HG02642 (cell line): ENCODE results near the gene SLC25A34.

Source experiments
- ATAC-seq: cut with Tn5 transposase; IDR thresholded peaks from one replicate; pipeline ENCODE4 v1.9.1; 2021; ENCODE audit warnings: mild to moderate bottlenecking; ENCODE audit not compliant: unreplicated experiment, poor library complexity

The SLC25A34 gene

DNA sequence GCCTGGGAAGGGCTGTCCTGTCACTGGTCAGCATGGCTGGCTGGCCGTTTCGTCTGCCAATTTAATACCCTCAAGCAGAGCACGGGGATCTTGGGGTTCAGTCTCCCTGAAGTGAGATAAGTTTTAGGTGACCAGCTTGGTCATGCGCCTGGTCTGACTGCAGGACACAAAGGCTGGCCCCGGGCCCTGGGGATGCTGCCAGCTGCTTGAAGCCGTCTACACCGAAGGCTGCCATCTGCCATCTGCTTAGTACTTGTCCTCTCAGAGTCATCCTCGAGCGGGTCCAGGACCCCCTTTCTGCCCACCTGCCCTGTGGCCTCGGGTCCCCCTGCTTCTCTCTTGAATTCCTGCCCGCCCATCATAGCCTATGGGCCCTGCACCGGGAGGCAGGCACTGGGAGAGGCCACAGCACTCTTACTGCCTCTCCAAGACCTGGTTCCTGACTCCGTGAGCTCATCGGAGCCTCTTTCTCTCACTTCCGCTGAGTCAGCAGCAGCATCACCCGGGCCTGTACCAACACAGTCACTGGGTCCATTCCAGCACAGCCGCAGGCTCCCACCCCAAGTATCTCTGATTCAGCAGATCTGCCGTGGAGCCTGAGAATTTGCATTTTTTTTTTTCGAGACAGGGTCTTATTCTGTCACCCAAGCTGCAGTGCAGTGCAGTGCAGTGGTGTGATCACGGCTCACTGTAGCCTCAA is 29.6 kb downstream of the SLC25A34 start:
- no peak for ATAC-seq

DNA sequence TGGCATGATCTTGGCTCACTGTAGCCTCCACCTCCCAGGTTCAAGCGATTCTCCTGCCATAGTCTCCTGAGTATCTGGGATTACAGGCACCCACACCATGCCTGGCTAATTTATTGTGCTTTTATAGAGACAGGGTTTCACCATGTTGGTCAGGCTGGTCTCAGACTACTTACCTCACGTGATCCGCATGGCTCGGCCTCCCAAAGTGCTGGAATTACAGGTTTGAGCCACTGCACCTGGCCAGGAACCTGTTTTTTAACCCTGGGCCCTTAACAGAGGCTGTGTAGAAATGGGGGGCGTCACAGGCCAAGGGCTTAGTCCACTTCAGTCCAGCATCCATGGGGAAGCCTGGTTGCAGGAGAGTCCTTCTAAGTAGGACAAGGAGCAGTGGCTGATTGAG is 31.9 kb downstream of the SLC25A34 start:
- no peak for ATAC-seq

DNA sequence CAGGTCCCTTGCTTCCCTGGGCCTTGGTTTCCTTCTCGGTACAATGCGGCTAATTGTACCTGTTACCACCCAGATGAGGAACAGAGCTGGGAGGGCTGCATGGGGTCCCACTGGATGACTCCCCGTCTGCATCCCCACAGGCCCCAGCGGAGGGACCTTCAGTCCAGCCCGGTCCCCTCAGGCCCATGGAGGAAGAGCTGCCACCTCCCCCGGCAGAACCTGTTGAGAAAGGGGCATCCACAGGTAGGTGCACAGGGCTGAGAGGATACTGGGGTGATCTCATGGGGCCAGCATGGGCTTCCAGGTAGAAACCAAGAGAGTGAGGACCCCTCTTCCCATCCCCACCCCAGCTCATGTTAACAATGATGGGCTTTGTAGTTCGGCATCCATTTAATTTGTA is 32.3 kb downstream of the SLC25A34 start:
- no peak for ATAC-seq

- ATAC-seq, result no peak
Observed at GRCh38 chr1:15770313-15770962, 34.4 kb downstream of the SLC25A34 start.

DNA sequence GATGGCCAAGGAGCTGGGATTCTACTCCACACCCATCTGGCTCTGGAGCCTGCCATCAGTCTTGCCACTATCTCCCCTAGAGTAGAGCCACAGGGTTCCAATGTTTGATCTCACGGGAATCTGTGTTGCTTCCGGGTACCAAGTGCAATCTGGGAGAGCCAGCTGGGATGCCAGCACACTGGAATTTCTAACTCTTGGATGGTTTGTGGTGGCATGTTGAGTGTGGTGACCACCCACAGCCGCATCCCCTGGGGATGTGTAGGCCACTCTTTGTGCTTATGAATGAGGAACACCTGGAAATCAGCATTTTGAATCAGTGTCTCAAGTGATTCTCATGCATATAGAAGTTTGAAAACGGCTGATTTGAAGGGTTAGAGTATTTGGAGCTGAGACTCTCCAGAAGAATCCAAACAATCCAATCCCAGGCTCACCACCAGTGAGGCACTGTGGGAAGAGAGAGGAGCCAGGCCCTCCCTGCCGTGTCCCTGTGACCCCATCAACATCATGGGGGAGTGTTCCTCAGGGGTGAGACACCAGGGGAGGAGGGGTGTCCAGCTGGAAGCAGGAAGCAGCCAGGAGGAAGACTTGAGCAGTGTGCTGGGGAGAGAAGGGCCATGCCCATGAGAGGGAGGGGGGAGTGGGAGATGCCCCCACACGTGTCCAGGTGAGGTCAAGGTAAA is 35.9 kb downstream of the SLC25A34 start:
- no peak for ATAC-seq

- ATAC-seq, result no peak
Observed at GRCh38 chr1:15775706-15776105, 39.6 kb downstream of the SLC25A34 start.

DNA sequence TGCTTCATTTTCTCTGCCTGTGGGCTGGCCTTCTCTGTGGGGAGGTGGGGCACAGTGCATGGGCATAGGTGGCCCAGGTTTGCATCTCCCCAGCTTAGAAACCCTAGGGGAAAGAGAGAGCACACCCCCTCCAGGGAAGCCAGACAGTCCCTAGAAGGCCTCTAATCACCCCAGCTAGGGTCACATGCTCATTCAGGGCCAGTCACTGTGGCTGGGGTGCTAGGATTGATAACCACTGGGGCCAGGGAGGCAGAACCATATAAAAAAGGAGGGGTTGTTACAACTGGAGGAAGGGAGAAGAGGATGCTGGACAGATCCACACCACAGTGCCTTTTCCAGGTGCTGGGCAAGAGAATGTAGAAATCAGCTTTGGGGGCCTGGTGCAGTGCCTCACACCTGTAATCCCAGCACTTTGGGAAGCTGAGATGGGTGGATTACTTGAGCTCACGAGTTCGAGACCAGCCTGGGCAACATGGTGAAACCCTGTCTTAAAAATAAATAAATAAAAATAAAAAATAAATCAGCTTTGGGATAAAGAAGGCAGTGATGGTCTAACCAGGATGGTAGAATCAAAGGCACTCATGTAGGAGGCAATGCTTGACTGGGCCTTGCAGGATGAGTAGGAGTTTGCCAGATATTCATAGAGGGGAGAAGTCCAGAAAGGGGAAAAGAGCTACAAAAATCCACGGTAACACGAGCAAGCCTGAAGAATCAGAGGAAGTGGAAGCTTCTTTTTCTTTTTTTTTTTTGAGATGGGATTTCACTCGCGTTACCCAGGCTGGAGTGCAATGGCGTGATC is 42.0 kb downstream of the SLC25A34 start:
- no peak for ATAC-seq

GRCh38 chr1:15785683-15786082 is 49.6 kb downstream of the SLC25A34 start:
- ATAC-seq, result no peak

DNA sequence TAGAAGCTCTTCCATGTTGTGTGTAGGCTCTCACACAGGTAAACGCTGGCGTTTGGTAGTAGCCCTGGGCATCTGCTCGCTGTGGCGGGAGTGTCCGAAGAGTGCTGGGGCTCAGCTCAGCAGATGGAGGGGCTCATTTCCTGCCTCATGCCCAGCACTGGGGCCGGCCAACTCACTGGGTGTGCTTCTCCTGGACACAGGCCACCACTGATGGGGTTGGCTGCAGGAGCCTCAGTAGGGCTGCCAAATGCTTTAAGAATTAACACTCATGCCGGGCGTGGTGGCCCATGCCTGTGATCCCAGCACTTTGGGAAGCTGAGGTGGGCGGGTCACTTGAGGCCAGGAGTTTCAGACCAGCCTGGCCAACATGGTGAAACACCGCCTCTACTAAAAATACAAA is 50.5 kb downstream of the SLC25A34 start:
- ATAC-seq, result no peak

DNA sequence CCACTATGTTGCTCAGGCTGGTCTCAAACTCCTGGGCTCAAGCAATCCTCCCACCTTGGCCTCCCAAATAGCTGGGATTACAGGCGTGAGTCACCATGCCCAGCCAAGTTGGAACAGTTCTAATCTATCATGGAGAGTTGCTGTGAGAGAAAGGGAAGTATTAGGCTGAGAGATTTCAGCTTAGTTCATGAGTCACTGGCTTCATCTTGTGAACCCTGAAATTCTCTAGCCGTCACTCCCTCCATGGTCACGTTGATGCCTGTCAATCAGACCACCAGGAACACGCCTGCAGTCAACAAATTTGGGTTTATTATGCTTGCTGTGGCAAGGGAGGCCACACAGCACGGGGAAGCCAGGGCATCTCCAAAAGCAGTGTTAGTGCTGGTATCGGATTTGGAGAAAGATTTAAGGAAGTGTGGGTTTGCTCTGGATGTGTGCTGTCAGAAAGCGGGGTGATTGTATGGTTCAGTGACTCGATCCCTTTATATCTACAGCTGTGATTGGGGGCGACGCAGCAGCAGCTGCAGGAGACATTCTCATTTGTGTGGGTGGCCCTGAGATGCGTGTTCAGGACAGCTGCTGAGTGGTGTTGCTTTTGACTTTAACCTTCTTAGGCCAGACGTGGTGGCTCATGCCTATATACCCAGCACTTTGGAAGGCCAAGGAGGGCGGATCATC is 52.7 kb downstream of the SLC25A34 start:
- ATAC-seq, result no peak
